Karpas-422 (cell line): ENCODE measurements around the gene TRAF5. TPM values are rescaled to one million over a fixed set of nuclear protein-coding genes. Genes with fewer than 3 reads are reported as not detected.
"Not testable (repeated sequence)": the region's sequence is repeated elsewhere in the genome, so short reads cannot be mapped to it uniquely, and the experiment has no call there.

ENCODE experiments used
- DNase-seq: peaks from one replicate; pipeline ENCODE4 v3.0.0-alpha.2; 2015
- H2AFZ ChIP-seq: fragments of 200-600 bp; sonication (generic); 2 replicates; pipeline ENCODE4 v1.6.1; 2014; ENCODE audit warnings: antibody characterized with exemption, low read length, mixed read lengths
- H3K27ac ChIP-seq: fragments of 200-600 bp; sonication (generic); 2 replicates; pipeline ENCODE4 v1.5.1; 2014; ENCODE audit warnings: mild to moderate bottlenecking, low read length, moderate library complexity
- H3K27me3 ChIP-seq: fragments of 200-600 bp; sonication (generic); 2 replicates; pipeline ENCODE4 v1.6.1; 2014; ENCODE audit warnings: low read length, mixed read lengths
- H3K36me3 ChIP-seq: fragments of 200-600 bp; sonication (generic); 2 replicates; pipeline ENCODE4 v1.6.1; 2014; ENCODE audit warnings: low read length, mixed read lengths; ENCODE audit not compliant: insufficient read depth
- H3K4me1 ChIP-seq: fragments of 200-600 bp; sonication (generic); 2 replicates; pipeline ENCODE4 v1.6.1; 2014; ENCODE audit warnings: mild to moderate bottlenecking, low read length, mixed read lengths
- H3K4me2 ChIP-seq: fragments of 200-600 bp; sonication (generic); 2 replicates; pipeline ENCODE4 v1.6.1; 2014; ENCODE audit warnings: low read length, low read depth, mild to moderate bottlenecking; ENCODE audit not compliant: poor library complexity, severe bottlenecking
- H3K4me3 ChIP-seq: fragments of 200-600 bp; sonication (generic); 2 replicates; pipeline ENCODE4 v1.5.1; 2014; ENCODE audit warnings: mild to moderate bottlenecking, antibody characterized with exemption, low read length, mixed read lengths
- H3K79me2 ChIP-seq: fragments of 200-600 bp; sonication (generic); 2 replicates; pipeline ENCODE4 v1.6.1; 2014; ENCODE audit warnings: mild to moderate bottlenecking, low read length, mixed read lengths
- H3K9ac ChIP-seq: fragments of 200-600 bp; sonication (generic); 2 replicates; pipeline ENCODE4 v1.6.0; 2014; ENCODE audit warnings: low read length
- H3K9me2 ChIP-seq: fragments of 200-600 bp; sonication (generic), shearing (Covaris generic); replicated peaks from 2 replicates; pipeline ENCODE4 v1.6.0; 2014; ENCODE audit warnings: mild to moderate bottlenecking, low read length, moderate library complexity; ENCODE audit not compliant: insufficient read depth
- H3K9me3 ChIP-seq: fragments of 300-700, 200-600 bp; sonication (generic); 2 replicates; pipeline ENCODE4 v1.6.1; 2014; ENCODE audit warnings: low read length, mixed read lengths
- H4K20me1 ChIP-seq: fragments of 200-600 bp; sonication (generic); 2 replicates; pipeline ENCODE4 v1.6.1; 2014; ENCODE audit warnings: mild to moderate bottlenecking, antibody characterized with exemption, low read length, low read depth; ENCODE audit not compliant: insufficient read depth
- total RNA-seq: library from RNA; depleted of rRNA; stranded (reverse); fragments of >200 nt; shearing (Covaris generic); gene quantifications from 2 replicates; pipeline ENCODE4 v1.2.3, GENCODE V29; 2014; ENCODE audit warnings: low replicate concordance

TRAF5 gene
- total RNA-seq, 1 experiment from 2014 or later: 39.7 TPM

- Histone ChIP-seq H3K4me1 (peaks cover 6% of the 10 kb centered on the region), H3K9me3 (no peaks in the 10 kb centered on the region), H4K20me1 (no peaks in the 10 kb centered on the region), H3K4me2 (no peak overlapping the region), H3K4me3 (no peak overlapping the region), H3K27ac (no peak overlapping the region), H3K79me2 (peaks cover 46% of the 10 kb centered on the region), H2AFZ (no peak overlapping the region), H3K36me3 (no peaks in the 10 kb centered on the region), H3K27me3 (no peaks in the 10 kb centered on the region), H3K9ac (no peak overlapping the region), H3K9me2 (no peaks in the 10 kb centered on the region)
- DNase-seq: no peak
Measured at GRCh38 chr1:211344152-211344618, 17.6 kb downstream of the TRAF5 start.

- Histone ChIP-seq H3K9ac (no peak overlapping the region), H3K27me3 (no peaks in the 10 kb centered on the region), H3K36me3 (no peaks in the 10 kb centered on the region), H3K4me2 (no peak overlapping the region), H3K79me2 (peaks cover 40% of the 10 kb centered on the region), H3K27ac (no peak overlapping the region), H3K9me2 (no peaks in the 10 kb centered on the region), H3K4me1 (peaks cover 6% of the 10 kb centered on the region), H3K4me3 (no peak overlapping the region), H4K20me1 (no peaks in the 10 kb centered on the region), H3K9me3 (no peaks in the 10 kb centered on the region), H2AFZ (no peak overlapping the region)
- DNase-seq: no peak
Measured at GRCh38 chr1:211345719-211346118, 19.1 kb downstream of the TRAF5 start.

- DNase-seq: no peak
- Histone ChIP-seq H3K4me3 (no peak overlapping the region), H3K9me3 (no peaks in the 10 kb centered on the region), H4K20me1 (no peaks in the 10 kb centered on the region), H2AFZ (no peak overlapping the region), H3K27me3 (no peaks in the 10 kb centered on the region), H3K27ac (no peak overlapping the region), H3K9ac (no peak overlapping the region), H3K9me2 (no peaks in the 10 kb centered on the region), H3K36me3 (no peaks in the 10 kb centered on the region), H3K79me2 (peaks cover 27% of the 10 kb centered on the region), H3K4me1 (peaks cover 6% of the 10 kb centered on the region), H3K4me2 (no peak overlapping the region)
Measured at GRCh38 chr1:211347077-211347844, 20.6 kb downstream of the TRAF5 start.

GRCh38 chr1:211348547-211348946, 21.9 kb downstream of the TRAF5 start:
- H3K4me2 ChIP-seq: no peak overlapping the region
- H4K20me1 ChIP-seq: no peaks in the 10 kb centered on the region
- no peak for DNase-seq
- H3K9me2 ChIP-seq: no peaks in the 10 kb centered on the region
- H3K27ac ChIP-seq: no peak overlapping the region
- no peak overlapping the region for H3K4me3 ChIP-seq
- H3K79me2 ChIP-seq: peaks cover 23% of the 10 kb centered on the region
- H3K9me3 ChIP-seq: no peaks in the 10 kb centered on the region
- H3K4me1 ChIP-seq: peaks cover 10% of the 10 kb centered on the region
- no peak overlapping the region for H3K9ac ChIP-seq
- H3K27me3 ChIP-seq: no peaks in the 10 kb centered on the region
- no peaks in the 10 kb centered on the region for H3K36me3 ChIP-seq
- no peak overlapping the region for H2AFZ ChIP-seq

GRCh38 chr1:211349741-211350140, 23.1 kb downstream of the TRAF5 start:
- H2AFZ ChIP-seq: no peak overlapping the region
- no peaks in the 10 kb centered on the region for H3K9me3 ChIP-seq
- H3K4me1 ChIP-seq: peaks cover 10% of the 10 kb centered on the region
- H3K27ac ChIP-seq: no peak overlapping the region
- no peaks in the 10 kb centered on the region for H3K36me3 ChIP-seq
- H4K20me1 ChIP-seq: no peaks in the 10 kb centered on the region
- H3K4me3 ChIP-seq: no peak overlapping the region
- no peak overlapping the region for H3K9ac ChIP-seq
- no peak overlapping the region for H3K4me2 ChIP-seq
- H3K27me3 ChIP-seq: no peaks in the 10 kb centered on the region
- DNase-seq: no peak
- peaks cover 28% of the 10 kb centered on the region for H3K79me2 ChIP-seq
- no peaks in the 10 kb centered on the region for H3K9me2 ChIP-seq

GRCh38 chr1:211352055-211352454, 25.4 kb downstream of the TRAF5 start:
- not testable (repeated sequence) for H3K9me2 ChIP-seq, H3K9ac ChIP-seq, H3K36me3 ChIP-seq, H4K20me1 ChIP-seq, H3K9me3 ChIP-seq, H3K27ac ChIP-seq, H3K4me1 ChIP-seq, H3K4me2 ChIP-seq, DNase-seq, H2AFZ ChIP-seq, H3K4me3 ChIP-seq, H3K27me3 ChIP-seq
- peaks cover 24% of the 10 kb centered on the region for H3K79me2 ChIP-seq

- Histone ChIP-seq H3K4me1 (peaks cover 4% of the 10 kb centered on the region), H3K27ac (no peak overlapping the region), H3K9me3 (no peaks in the 10 kb centered on the region), H3K36me3 (no peaks in the 10 kb centered on the region), H3K4me2 (no peak overlapping the region), H3K9ac (no peak overlapping the region), H3K9me2 (no peaks in the 10 kb centered on the region), H3K4me3 (no peak overlapping the region), H2AFZ (no peak overlapping the region), H4K20me1 (no peaks in the 10 kb centered on the region), H3K27me3 (no peaks in the 10 kb centered on the region), H3K79me2 (peaks cover 21% of the 10 kb centered on the region)
- no peak for DNase-seq
Measured at GRCh38 chr1:211352465-211352864, 25.8 kb downstream of the TRAF5 start.

- Histone ChIP-seq H3K4me1 (peaks cover 4% of the 10 kb centered on the region), H3K9me3 (no peaks in the 10 kb centered on the region), H3K79me2 (peaks cover 16% of the 10 kb centered on the region), H3K27ac (no peak overlapping the region), H3K9ac (no peak overlapping the region), H4K20me1 (no peaks in the 10 kb centered on the region), H3K4me2 (no peak overlapping the region), H3K9me2 (no peaks in the 10 kb centered on the region), H2AFZ (no peak overlapping the region), H3K4me3 (no peak overlapping the region), H3K27me3 (no peaks in the 10 kb centered on the region), H3K36me3 (no peaks in the 10 kb centered on the region)
- peak; percentile 89 for DNase-seq
Measured at GRCh38 chr1:211352985-211353515, 26.4 kb downstream of the TRAF5 start.
